HT-29 (cell line): ENCODE measurements around the gene ST14. TPM values are rescaled to one million over a fixed set of nuclear protein-coding genes. Genes with fewer than 3 reads are reported as not detected.
A peak's percentile ranks its signal among the peaks of the same experiment; 100 is the strongest.

ENCODE experiments used
- DNase-seq: peaks from one replicate; pipeline ENCODE4 v3.0.0-alpha.2; 2015; ENCODE audit warnings: low spot score
- total RNA-seq: library from RNA; depleted of rRNA; stranded (reverse); fragments of >200 nt; shearing (Covaris generic); gene quantifications from 2 replicates; pipeline ENCODE4 v1.2.3, GENCODE V29; 2014; rRNA removed

The ST14 gene
- total RNA-seq: 543 and 609 TPM in 2 replicates

DNA sequence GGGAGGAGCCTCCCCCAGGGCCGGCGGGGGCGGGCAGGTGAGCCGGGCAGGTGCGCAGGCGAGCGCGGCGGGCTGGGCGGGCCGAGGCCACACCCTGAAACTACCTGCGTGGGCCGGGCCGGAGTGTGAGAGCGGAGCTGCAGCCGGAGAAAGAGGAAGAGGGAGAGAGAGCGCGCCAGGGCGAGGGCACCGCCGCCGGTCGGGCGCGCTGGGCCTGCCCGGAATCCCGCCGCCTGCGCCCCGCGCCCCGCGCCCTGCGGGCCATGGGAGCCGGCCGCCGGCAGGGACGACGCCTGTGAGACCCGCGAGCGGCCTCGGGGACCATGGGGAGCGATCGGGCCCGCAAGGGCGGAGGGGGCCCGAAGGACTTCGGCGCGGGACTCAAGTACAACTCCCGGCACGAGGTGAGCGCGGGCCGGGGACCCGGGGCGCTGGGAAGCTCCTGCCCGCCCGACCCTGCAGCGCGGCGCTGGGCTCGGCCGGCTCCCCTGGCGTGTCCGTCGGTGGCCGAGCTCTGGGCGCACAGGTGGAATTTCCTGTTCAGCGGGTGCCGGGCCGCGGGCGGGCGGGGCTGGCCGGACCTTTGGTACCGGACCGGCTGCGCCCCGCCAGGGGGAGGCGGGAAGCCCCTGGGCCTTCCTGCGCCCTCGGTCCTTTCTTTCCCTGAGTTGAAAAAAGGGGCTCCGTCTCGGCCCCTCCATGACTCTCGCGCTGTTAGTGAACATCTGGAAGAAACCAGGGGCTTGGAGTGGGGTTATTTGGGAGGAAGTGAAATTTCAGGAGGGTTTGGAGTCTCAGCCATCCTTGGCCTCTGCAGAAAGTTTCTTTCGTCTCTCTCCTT is at the start of gene ST14:
TSS of gene ST14 (plus strand) at position 126 of the 841 bp plus-strand sequence. CDS start at position 324, 198 bp downstream.
- peak; percentile 87 for DNase-seq

DNA sequence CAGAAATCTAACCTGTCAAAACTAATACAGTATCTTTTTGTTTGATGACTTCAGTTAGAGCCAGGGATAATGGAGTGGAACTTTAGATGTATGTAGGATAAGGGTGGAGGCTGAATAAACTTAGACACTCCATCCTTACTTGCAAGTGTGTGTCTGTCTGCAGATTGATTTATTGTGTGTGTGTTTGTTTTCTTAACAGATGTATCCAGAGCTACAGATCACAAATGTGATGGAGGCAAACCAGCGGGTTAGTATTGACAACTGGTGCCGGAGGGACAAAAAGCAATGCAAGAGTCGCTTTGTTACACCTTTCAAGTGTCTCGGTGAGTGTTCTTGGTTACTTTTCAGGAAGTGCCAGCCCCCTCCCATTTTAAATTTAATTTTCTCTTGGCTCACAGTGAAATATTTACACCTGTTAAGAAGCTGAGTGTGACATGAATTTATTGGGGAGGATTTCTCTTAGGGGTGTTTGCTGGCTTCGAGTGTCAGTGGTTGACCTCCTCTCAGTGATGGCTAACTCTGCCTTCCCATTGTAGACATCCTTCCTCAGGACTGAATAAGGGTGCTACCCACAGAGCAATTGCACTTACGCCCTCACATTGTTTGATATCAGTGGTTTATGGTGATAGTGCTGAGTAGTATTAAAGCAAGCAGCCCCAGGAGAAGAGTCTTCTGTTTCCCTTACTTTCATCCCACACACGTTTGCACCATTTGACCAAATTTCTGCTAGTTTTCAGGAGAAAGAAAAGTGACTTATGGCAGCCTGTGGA is 49.1 kb upstream of the ST14 start:
- DNase-seq: no peak

DNA sequence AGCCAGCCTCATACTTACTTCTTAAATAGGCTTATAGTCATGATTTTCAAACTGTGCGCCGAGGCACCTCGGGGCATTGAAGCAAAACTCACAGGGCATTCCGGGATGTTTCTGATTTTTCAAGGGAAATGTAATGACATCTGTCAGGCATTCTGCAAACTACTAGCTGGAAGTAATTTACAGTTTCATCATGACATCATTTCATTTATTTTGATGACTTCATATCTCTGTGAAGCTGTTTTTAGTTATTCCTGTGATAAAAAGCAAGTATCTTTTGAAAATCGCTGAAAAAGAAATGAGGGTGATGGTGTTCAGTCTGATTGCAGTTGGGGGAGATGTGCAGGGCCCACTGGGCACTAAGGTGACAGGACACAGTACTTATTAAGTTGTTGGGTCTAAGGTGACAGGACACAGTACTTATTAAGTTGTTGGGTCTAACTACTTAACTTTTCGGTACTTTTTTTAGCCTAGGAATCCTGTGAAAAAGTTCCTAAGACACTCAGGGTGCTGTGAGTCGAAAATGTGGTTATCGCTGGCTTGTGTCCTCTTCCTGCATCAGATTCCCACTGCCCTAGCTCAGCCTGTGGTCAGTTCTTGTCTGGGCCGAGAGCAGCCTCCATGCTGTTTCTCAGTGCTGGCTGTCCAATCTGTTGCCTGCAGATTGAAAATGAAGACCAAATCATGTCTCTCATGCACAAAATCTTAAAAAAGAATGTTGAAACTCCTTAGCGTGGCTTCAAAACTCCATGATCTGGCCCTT is 47.3 kb upstream of the ST14 start:
- DNase-seq: no peak

DNA sequence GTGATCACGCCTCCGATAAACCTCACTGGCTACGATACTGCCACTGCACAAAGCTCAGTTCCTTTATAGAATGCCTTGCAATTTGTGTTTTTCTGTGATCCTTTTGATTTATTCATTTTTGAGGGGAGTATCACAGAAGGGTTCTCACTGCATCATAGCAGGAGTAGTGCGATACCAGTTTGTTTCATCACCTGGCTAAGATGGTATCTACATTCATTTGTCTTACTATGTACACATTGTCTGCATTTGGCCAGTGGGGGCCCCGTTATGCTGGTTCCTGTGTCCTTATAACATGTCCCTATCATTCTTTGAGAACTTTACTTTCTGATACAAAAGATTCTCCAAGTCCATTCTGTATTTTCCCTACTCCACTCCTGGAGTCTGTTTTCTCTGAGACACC is 45.3 kb upstream of the ST14 start:
- DNase-seq: no peak

DNA sequence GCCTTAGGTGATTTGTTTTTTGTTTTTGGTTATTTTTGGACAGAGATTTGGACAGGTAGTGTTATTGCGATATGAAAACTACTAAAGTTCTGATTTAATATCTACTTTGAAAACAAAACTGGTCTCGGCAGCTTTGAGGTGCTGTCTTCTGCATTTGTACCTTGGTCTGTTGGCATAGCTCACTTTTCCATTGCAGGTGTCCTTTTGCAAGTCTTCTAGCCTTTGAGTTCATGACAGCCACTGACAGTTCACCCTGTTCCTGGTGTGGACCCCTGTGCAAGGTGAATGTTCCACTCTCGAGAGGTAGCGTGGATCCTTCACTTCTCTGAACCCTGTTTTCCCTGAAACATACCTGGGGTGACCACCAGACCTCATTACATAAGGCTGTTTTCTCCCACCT is 44.9 kb upstream of the ST14 start:
- no peak for DNase-seq

DNA sequence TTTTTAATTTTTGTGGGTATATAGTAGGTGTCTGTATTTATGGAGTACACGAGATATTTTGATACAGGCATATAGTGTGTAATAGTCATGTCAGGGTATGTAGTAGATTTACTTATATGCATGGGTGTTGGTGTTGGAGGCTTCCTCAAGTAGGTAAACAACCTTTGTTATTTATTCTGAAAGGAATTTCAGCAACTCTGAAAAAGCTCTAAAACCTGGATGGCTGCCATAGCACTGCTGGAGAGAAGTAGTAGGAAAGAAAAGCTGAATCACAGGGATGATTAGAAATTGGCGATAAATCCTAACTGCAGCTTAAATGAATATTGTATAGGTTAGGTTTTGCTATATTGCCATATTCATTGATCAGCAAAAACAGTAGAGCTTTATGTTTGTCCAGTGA is 44.4 kb upstream of the ST14 start:
- DNase-seq: no peak

DNA sequence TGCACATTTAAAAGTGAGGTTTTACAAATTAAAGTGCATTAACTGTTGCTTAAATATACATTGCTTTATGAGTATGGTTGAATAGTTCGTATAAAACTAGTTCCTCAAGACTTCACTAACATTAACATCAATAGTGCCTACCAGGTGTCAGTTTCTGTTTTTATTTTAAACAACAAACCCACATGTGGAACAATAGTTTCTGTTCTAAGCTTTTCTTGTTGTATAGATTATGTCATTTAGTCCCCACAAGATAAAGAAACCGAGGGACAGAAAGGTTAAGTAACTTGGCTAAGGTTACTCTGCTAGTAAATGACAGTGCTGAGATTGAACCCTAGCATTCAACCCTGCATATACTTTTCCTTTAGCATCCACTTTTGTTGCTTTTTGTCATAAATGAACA is 41.4 kb upstream of the ST14 start:
- no peak for DNase-seq

DNA sequence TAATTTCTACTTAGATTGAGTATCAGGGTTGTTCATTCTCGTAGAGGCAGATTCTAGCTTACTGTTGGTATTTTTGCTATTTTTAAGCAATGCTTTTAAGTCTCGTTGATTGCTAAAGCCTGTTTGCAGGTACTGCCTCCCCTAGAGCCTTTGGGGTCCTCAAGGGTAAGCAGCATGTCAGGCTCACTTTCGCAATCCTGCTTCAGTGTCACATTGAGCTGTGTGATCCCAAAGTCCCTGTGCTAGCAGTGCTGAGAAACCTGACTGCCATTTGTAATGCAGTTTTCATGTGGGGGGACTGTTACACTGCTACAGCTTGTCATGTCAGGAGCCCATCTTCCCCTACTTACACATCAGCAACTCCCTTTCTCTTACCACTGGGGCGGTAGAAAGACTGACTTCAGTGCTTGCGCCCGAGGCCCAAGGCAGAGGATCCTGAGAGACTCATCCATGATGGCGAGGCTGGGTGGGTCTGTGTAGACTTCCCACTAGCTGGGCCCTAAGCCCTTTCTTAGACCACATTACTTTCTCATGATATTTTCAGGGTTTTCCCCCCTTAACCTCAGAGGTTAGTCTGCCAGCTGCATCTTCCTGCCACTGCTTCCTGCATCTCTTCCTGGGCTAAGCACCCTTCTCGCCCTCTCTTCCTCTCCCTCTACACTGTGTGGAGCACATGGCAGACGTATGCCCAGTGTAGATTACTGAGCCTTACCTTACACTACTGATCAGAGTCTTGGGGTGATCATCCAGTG is 40.8 kb upstream of the ST14 start:
- DNase-seq: no peak

DNA sequence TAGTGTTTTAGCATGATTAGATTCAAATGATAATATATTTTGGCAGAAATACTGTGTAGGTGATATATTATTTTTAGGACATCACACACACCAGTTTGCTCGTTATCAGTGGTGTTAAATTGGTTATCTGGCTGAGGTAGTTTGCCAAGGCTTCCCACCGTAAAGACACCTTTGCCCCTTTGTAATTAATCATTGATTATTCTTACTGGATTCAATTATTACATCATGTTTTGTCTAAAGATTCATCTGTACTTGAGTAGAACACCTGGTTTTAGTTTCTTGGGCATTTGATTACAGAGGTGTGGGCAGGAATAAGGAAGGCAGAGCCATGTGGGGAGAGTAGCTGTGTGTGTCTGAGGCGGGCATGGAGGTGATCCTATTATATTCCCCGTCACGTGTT is 39.5 kb upstream of the ST14 start:
- no peak for DNase-seq

DNA sequence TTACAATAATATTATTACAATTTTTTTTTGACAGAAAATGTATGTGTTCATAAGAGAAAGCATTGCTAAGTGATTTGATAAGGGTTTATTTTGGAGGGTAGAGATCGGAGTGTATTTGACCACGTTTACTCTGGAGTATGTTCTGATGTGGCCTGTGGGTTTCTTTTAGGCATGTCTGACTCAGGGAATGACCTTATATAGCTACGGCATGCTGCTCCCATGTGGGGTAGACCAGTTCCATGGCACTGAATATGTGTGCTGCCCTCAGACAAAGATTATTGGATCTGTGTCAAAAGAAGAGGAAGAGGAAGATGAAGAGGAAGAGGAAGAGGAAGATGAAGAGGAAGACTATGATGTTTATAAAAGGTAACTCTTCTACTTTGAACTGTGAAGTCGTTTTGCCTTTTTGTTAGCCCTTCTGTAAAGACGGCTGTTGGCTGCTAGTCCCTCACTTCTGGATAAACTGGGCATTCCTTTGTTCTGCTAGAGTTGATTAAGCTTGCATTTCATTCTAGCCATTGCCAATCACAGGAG is 38.1 kb upstream of the ST14 start:
- DNase-seq: no peak

DNA sequence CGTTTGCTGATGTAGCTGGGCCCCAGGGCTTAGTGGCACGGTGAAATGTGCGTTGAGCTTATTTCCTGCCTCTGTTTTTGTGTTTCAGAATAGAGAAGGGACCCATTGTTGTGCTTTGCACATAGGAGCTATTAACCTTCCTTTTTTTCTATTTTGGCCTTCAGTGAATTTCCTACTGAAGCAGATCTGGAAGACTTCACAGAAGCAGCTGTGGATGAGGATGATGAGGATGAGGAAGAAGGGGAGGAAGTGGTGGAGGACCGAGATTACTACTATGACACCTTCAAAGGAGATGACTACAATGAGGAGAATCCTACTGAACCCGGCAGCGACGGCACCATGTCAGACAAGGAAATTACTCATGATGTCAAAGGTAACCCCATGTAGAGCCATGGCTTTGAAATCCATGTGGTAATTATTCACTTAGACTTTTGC is 37.4 kb upstream of the ST14 start:
- DNase-seq: no peak

DNA sequence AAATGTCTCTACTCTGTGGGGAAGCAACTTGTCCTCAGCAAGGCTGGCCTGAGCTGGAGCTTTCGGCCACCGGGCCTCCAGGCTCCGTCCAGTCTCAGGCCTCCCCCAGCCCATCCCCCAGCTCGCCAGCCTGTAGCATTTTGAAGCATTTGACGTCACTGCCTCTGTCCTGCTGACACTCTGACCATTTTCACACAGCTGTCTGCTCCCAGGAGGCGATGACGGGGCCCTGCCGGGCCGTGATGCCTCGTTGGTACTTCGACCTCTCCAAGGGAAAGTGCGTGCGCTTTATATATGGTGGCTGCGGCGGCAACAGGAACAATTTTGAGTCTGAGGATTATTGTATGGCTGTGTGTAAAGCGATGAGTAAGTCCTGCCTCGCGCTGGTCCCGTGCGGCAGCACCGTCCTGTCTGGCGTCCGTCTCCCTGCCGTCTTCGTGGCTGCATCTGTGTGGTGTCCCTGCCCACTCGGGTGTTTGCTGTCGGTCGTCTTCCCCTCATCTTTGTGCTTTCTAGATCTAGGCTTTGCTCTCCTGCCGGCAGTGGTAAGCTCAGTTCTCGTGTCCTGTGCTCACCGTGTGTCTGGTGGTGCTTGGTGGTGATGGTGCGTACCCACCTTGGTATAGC is 36.1 kb upstream of the ST14 start:
- DNase-seq: no peak

DNA sequence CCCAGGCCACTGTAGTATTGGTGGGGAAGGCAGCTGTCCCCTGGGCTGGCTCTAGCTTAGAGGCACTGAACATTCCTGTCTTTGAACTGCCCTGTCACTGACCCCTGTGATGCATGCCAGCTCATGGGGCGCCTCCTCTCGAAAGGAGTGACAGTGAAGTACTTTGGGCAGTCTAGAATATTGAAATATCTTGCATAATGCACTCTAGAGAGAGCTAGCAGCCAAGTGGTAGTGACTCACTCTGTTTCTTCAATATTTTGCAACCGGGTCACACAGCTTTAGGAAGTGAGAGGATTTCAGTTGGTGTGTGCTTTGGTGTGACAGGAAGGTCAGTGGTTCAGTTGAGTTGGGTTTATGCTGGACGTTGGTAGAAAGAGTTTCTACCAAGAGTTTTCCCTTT is 35.5 kb upstream of the ST14 start:
- peak; percentile 75 for DNase-seq

DNA sequence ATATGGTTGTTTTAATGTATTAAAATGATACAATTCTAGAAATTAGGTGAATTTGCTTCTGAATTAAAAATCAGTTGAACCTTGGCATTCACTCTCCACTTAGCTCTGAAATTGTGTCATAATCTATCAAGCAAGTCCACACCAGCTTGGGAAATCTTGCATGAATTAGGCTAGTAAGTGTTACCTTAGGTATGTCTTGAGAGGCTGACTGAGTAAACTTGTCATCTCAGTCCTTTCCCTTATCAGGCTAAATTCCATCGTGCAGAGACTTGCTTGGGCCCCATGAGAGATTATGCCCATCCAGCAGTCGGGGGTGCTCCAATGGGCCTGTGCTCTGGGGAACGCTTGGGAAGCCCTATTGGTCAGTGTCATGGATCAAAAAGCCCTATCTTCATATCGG is 33.9 kb upstream of the ST14 start:
- DNase-seq: no peak

DNA sequence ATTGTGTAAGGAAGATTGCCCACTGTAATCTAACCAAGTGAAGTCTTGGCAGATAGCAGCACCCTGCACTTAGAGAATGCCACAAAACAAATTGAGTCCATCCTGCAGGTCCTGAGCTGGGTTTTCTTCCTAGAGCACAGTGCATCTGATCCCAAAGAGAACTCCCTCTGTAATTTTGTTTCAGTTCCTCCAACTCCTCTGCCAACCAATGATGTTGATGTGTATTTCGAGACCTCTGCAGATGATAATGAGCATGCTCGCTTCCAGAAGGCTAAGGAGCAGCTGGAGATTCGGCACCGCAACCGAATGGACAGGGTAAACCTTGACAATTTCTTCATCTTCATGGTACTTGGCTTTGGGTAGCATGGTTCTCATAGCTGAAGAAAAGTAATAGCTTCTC is 33.1 kb upstream of the ST14 start:
- DNase-seq: no peak

DNA sequence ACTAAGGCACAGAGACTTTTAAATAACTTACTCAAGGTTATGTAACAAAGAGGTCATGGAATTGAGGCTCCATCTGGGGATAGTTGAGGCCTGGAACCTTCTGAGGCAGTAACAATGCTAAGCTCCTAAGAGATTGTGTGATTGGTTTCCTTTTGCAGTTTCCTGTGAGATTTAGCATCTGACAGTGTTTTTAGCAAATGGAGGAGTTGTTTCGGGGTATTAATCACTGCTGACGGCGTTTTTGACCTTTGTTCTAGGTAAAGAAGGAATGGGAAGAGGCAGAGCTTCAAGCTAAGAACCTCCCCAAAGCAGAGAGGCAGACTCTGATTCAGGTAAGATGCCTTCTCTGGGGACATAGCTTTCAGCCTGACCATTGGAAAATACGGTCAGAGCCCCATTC is 32.1 kb upstream of the ST14 start:
- no peak for DNase-seq

DNA sequence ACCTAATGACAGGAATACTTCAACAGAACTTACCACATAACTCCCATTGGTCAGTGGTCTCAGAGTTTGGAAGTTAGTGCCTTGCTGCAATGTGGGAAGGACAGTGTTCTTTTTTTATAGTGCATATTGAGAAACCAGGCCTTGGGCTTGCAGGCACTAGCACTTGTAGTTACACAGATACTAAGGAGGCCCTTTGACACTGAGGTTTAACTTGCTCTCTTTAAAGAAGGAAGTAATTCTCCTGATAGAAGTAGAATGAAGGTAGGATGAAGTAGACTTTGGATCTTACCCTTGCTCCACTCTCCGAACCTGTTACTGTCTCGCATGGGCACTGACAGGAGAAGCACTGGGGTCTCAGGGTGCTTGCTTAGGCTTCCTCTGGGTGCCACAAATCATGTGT is 31.0 kb upstream of the ST14 start:
- no peak for DNase-seq

DNA sequence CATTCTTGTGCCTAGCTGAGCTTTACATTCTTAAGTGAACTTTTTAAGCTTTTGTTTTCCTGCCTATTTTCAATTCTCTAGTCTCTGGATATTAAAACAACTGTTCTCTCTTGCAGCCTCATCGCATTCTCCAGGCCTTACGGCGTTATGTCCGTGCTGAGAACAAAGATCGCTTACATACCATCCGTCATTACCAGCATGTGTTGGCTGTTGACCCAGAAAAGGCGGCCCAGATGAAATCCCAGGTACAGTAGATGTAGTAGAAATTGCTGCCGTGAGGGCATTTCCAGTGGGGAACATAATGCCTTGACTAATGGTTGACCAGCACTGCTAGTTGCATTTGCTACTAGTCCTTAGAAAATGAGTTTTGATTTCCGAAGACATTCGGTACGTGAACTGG is 29.7 kb upstream of the ST14 start:
- no peak for DNase-seq

DNA sequence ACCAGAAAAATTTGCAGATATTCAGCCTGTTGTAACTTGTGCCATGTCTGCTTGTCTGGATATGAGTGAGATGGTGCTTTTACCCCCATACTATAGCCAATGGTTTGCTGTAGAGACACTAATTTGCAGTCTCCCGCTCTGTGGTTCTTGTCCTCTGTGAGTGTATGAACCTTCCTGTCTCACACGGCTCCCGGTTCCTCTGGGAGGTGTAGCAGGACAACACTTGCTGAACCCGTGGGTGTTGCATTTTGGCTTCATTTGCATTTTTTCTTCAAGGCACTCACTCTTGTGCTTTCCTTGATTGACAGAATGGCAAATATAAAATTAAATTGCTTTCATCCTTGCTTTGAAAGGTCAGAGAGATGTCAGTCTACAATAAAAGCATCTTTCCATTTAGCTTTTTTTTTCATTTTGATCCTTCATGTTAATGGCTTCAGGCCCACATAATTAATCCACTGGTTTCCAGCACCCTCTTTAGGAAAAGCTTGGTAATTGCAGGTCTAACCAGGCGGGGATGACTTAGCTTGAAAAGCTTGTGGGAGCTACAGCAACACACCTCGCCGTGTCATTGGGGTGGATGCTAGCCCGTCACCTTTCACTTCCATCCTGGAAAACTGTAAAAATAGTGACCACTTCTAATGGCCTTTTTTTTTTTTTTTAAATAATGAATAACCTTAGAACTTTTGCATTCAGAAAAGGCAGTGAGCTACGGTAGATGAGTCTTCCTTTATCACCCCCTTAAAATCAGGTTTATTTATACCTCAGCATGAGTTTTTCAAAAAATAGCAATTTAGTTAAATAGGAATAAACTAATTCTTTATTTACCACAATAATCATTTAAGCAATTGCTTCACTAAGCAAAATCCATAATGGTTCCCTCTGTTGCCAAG is 27.4 kb upstream of the ST14 start:
- DNase-seq: peak; percentile 95

DNA sequence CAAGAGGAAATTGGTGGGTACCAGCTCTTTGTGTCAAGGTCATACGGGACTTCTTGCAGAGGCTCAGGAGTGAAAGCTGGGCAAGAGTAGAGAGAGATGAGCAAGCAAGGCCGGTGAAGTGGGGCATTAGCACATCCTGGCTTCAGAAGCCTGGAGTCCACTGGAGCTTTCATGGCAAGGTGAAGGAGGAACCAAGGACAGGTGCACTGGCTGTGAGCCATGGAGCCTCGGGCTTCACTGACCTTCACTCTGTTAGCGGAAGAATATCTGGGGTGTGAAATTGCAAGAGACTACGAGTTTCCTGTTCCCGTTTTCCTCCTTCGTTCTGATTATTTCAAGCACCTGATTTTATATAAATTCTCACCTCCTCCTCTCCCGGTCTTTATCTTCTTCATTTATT is 25.9 kb upstream of the ST14 start:
- DNase-seq: no peak
